Heart right ventricle (tissue), 16 donors: ENCODE results near the gene RFTN1. TPM values are rescaled to one million over a fixed set of nuclear protein-coding genes. Genes with fewer than 3 reads are reported as not detected.

Experiments used
- ATAC-seq, 8 donors: fragments of 200-7000 bp; cut with Tn5 transposase; one replicate each; pipeline ENCODE4 v1.9.1; 2020; ENCODE audit warnings: mild to moderate bottlenecking in 8 of 8, moderate library complexity in 8 of 8, moderate number of reproducible peaks in 1 of 8
- DNase-seq, 2 donors: peaks; one replicate each; pipeline ENCODE4 v3.0.0-alpha.2; 2020
- H3K27ac ChIP-seq, 10 donors: fragments of 200-600 bp; sonication (generic) in 2 of 10; one replicate each; pipeline versions ENCODE4 v1.5.0 to v1.8.0; 2020 to 2022; ENCODE audit warnings: mild to moderate bottlenecking in 3 of 10
- H3K27me3 ChIP-seq, 7 donors: fragments of 200-600 bp; one replicate each; pipeline ENCODE4 v1.8.0; 2021 to 2022; ENCODE audit warnings: mild to moderate bottlenecking in 2 of 7
- H3K36me3 ChIP-seq, 9 donors: fragments of 200-600 bp; sonication (generic) in 1 of 9; one replicate each; pipeline versions ENCODE4 v1.5.0 to v1.8.0; 2020 to 2022; ENCODE audit warnings: mild to moderate bottlenecking in 2 of 9
- H3K4me1 ChIP-seq, 9 donors: fragments of 200-600 bp; sonication (generic) in 1 of 9; one replicate each; pipeline versions ENCODE4 v1.5.0 to v1.8.0; 2020 to 2022; ENCODE audit warnings: mild to moderate bottlenecking in 4 of 9
- H3K4me3 ChIP-seq, 10 donors: fragments of 200-600 bp; sonication (generic) in 2 of 10; one replicate each; pipeline versions ENCODE4 v1.5.0 to v1.8.0; 2020 to 2022; ENCODE audit warnings: mild to moderate bottlenecking in 7 of 10, moderate library complexity in 2 of 10
- H3K9me3 ChIP-seq, 11 donors: fragments of 200-600 bp in 10 of 11; sonication (generic) in 2 of 11; one replicate each; pipeline versions ENCODE4 v1.5.0 to v1.8.0; 2013 to 2022; ENCODE audit warnings: mild to moderate bottlenecking in 2 of 11, control low read depth in 1 of 11, moderate library complexity in 1 of 11
- CTCF ChIP-seq, 9 donors: fragments of 200-600 bp; sonication (generic) in 2 of 9; IDR thresholded peaks; one replicate each; pipeline versions ENCODE4 v1.5.0 to v1.8.0; 2021 to 2022; ENCODE audit warnings: antibody characterized with exemption in 9 of 9, mild to moderate bottlenecking in 5 of 9, moderate library complexity in 1 of 9
- WGBS, 2 donors: extraction: QIAGEN DNeasy Blood & Tissue Kit; methylation state at CpG; one replicate each; pipeline ENCODE4 v1.1.7; 2013; ENCODE audit warnings: inconsistent platforms in 1 of 2; 5-methylcytosine and 5-hydroxymethylcytosine counted together
- intact Hi-C, 10 donors: fragments of 100-400 bp; cut with DNase I; formaldehyde crosslinking; loops; one replicate each; pipeline versions ENCODE4 v1.11.1 to v1.14.2; 2022
- polyA plus RNA-seq, 2 donors: library from polyadenylated mRNA; stranded (reverse); fragments of 200-250 nt; gene quantifications; one replicate each; pipeline ENCODE4 v1.2.3, GENCODE V29; 2013
- total RNA-seq, 10 donors: library from RNA; stranded (reverse); fragmentation: NEBNext Ultra II Directional in 3 of 10; extraction: Animal tissue kit (Norgen Biotek cat#: 25700) in 3 of 10; gene quantifications; one replicate each; pipeline versions ENCODE4 v1.2.1 to v1.2.4, GENCODE V29; 2021 to 2023
- donor health status: Arrhythmogenic right ventricular cardiomyopathy.
- donor health status: ischemic (EF 13 %, LVEDD 7.1; RV severe dilation, severe dysfunction).
- donor health status: healthy with polysubstance abuse.
- donor health status: DM: no; HTN: yes; CAD: no.
- donor health status: DM: no; HTN: no; CAD: no.
- donor health status: ischemic (EF 25% LVEDD 6.9; RV normal size, moderate dysfunction).
- donor health status: ischemic (EF 25% LVEDD 5.7; RV mildly dilated, moderate dysfunction).
- donor health status: healthy.
- donor health status: DM: yes; HTN: yes; CAD: no.
- donor health status: Ischemic cardiomyopathy.
- donor health status: ischemic (EF 35%, LVEDD 5.7; RV mildly dilated, moderate dysfunction).
- donor health status: nonischemic (EF 11% LVEDD 7.7; RV severe dilation, severe dysfunction).
- donor health status: DM: yes; HTN: yes; CAD: no.
- donor health status: PGD.
- donor health status: ischemic (EF 29% LVEDD 5.4; RV normal size, mild dysfunction).
- donor health status: nonischemic (EF 23%, LVEDD 6.1; RV moderate dilation, normal function).

RFTN1 gene
- total and polyA plus RNA-seq, 12 donors: 17.4 to 32.2 (median 24.0) TPM

DNA sequence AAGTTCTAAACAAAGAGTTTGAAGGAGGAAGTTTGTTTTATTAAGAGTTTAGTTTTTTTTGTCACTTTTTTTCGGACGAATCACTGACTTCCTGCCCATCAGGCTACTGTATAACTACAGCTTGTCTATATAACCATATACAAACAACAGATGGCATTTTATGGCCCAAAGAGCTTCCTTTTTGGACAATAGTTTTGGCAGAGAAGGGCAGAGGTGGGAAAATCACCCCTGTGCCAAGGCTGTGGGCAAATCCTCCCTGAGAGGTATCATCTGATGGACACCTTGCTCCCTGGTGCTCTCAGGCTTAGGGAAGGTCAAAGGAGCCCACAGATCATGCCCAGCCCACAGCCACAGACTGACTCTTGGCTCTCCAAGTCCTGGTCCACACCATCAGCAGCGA is 135.1 kb downstream of the RFTN1 start:
- intact Hi-C loops: loop anchor here in 6 of 10 donors (10.0 kb wide), 1 partner anchor 136 kb away; the partner anchor contains the start of gene RFTN1 (in 6 of the 6)
- Histone ChIP-seq H3K9me3 (peaks cover 0 to 4% (median 0%) of the 10 kb centered on the region in 11 donors), H3K4me1 (peaks cover 29 to 69% (median 52%) of the 10 kb centered on the region in 9 donors), H3K27me3 (no peaks in the 10 kb centered on the region), H3K27ac (peak overlapping the region in 3 of 10 donors; percentile 32 to 83 (median 52)), H3K4me3 (no peak overlapping the region), H3K36me3 (peaks cover 0 to 36% (median 4%) of the 10 kb centered on the region in 9 donors)
- 72% methylated on average over 3 of the region's 3 CpGs for WGBS, 2 donors
- DNase-seq: no peak
- TF ChIP-seq CTCF (IDR thresholded peaks at IDR 0.05): no peak
- ATAC-seq: no peak

GRCh38 chr3:16377847-16378302 is 135.6 kb downstream of the RFTN1 start:
- Histone ChIP-seq H3K27ac (peak overlapping the region in 4 of 10 donors; percentile 1 to 83 (median 42)), H3K36me3 (peaks cover 0 to 36% (median 4%) of the 10 kb centered on the region in 9 donors), H3K9me3 (peaks cover 0 to 4% (median 0%) of the 10 kb centered on the region in 11 donors), H3K27me3 (no peaks in the 10 kb centered on the region), H3K4me1 (peaks cover 33 to 73% (median 58%) of the 10 kb centered on the region in 9 donors), H3K4me3 (no peak overlapping the region)
- ATAC-seq (peak in 2 of 8 donors; percentile 16 to 31), DNase-seq (no peak)
- intact Hi-C loops: loop anchor here in 6 of 10 donors (10.0 kb wide), 1 partner anchor 137 kb away; the partner anchor contains the start of gene RFTN1 (in 6 of the 6)
- 66 to 69% methylated on average over 15 of the region's 15 CpGs for WGBS, 2 donors
- TF ChIP-seq CTCF (IDR thresholded peaks at IDR 0.05): no peak

DNA sequence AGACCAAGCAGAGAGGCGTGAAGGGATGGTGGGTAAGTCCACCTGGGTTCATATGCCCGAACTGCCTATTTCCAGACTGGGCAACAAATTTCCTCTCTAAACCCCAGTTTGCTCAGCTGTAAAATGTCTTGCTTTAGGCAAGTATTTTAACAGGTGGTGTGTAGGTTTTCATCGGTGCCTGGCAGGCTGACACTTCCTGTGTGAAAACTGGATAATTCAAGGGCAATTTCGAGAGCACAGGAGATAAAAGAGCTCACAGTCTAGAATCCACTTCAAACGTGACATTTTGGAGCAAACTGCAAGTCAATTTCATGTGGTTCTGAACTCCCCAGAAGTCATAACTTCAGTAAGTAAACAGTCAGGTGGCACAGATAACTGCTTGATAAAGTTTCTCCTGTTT is 136.3 kb downstream of the RFTN1 start:
- no peak for TF ChIP-seq CTCF (IDR thresholded peaks at IDR 0.05)
- ATAC-seq (no peak), DNase-seq (no peak)
- Histone ChIP-seq H3K27me3 (no peaks in the 10 kb centered on the region), H3K27ac (peak overlapping the region in 6 of 10 donors; percentile 1 to 83 (median 70)), H3K4me1 (peaks cover 38 to 73% (median 65%) of the 10 kb centered on the region in 9 donors), H3K4me3 (no peak overlapping the region), H3K36me3 (peaks cover 0 to 36% (median 4%) of the 10 kb centered on the region in 9 donors), H3K9me3 (peaks cover 0 to 4% (median 0%) of the 10 kb centered on the region in 11 donors)
- 57 to 63% methylated on average over 5 of the region's 5 CpGs for WGBS, 2 donors
- intact Hi-C loops: loop anchor here in 6 of 10 donors (10.0 kb wide), 1 partner anchor 138 kb away; the partner anchor contains the start of gene RFTN1 (in 6 of the 6)

DNA sequence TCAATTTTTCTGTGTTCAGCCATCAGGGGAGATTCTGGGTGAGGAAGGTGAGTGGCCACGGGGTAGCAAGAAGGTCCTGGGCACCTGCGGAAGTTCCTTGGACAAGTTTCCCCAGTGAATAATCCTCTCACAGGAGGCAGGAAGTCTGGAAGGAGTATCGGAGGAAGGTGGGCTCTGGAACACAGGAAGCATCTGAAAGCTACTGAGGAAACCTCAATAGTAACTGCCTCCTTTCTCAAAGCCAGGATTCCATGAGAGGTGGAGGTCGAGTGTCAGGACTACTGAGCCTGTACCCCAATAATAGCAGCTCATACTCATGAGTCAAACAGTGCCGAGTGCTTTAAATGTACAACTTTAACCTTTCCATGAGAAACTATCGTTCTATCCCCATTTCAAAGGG is 137.6 kb downstream of the RFTN1 start:
- 66 to 67% methylated on average over 6 of the region's 6 CpGs for WGBS, 2 donors
- TF ChIP-seq CTCF (IDR thresholded peaks at IDR 0.05): no peak
- H3K4me1 ChIP-seq: peaks cover 42 to 80% (median 78%) of the 10 kb centered on the region in 9 donors
- ATAC-seq: no peak
- DNase-seq: no peak
- H3K9me3 ChIP-seq: peaks cover 0 to 4% (median 0%) of the 10 kb centered on the region in 11 donors
- H3K27ac ChIP-seq: peak overlapping the region in 8 of 10 donors; percentile 20 to 83 (median 70)
- no peak overlapping the region for H3K4me3 ChIP-seq
- H3K27me3 ChIP-seq: no peaks in the 10 kb centered on the region
- intact Hi-C loops: loop anchor here in 6 of 10 donors (10.0 kb wide), 1 partner anchor 139 kb away; the partner anchor contains the start of gene RFTN1 (in 6 of the 6)
- H3K36me3 ChIP-seq: peaks cover 0 to 30% (median 4%) of the 10 kb centered on the region in 9 donors
